GM18511 (cell line): Measurements from ENCODE around the gene LDAF1.
A peak's percentile ranks its signal among the peaks of the same experiment; 100 is the strongest.
"Not testable (repeated sequence)": the region's sequence is repeated elsewhere in the genome, so short reads cannot be mapped to it uniquely, and the experiment has no call there.

Experiments used
- ATAC-seq: cut with Tn5 transposase; IDR thresholded peaks from one replicate; pipeline ENCODE4 v1.9.1; 2021; ENCODE audit warnings: mild to moderate bottlenecking, moderate library complexity; ENCODE audit not compliant: unreplicated experiment

The LDAF1 gene

GRCh38 chr16:21158208-21159110 is at the start of gene LDAF1:
Gene LDAF1, plus strand, starts transcription at chr16:21158674. Its CDS starts 2,509 bp downstream, at chr16:21161183.
- ATAC-seq, result peak; percentile 82

GRCh38 chr16:21115551-21115950 is 42.9 kb upstream of the LDAF1 start:
- ATAC-seq, result not testable (repeated sequence)

GRCh38 chr16:21116148-21116693 is 42.3 kb upstream of the LDAF1 start:
- ATAC-seq, result no peak

DNA sequence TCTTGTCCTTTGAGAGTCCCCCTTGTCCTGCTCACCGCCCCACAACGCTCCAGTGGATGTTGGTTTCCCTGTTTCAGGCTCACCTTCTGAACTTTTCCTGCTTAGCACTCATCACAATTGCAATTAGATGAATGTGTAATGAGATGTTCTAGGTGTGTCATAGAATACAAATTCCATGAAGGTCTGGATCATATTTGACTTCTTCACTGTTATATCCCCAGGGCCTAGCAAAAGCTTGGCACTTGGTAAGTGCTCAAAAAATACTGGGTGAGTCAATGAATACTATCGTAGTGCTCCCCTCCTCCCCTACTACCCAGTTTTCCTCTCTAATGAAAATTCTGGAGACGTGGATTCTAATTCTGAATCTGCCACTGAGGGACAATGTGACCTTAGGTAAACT is 40.9 kb upstream of the LDAF1 start:
- no peak for ATAC-seq

DNA sequence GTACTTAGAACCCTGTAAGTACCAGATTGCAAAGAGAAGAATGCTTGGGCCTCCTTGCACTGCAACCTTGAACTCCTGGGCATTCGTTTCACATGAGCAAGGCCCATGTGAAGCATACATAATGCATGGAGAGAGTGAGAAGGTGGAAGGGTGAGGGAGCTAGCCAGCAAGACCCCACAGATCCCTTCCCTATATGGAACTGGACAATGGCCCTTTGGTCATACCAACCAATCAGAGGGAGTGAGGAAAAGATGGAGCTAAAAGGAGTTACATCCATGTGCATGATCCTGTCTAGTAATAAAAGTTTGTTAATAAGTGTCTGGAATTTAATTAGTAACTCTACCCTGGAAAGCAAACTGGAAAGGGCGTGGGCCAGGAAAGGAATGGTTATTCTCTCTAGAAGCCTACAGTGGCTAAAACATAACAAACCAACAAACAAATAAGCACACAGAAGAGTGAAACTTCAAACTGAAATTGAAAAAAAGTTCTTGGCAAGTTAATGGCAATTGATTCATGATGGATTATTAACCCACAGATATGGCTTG is 37.4 kb upstream of the LDAF1 start:
- ATAC-seq, result no peak

GRCh38 chr16:21125191-21125590 is 33.3 kb upstream of the LDAF1 start:
- ATAC-seq, result no peak

DNA sequence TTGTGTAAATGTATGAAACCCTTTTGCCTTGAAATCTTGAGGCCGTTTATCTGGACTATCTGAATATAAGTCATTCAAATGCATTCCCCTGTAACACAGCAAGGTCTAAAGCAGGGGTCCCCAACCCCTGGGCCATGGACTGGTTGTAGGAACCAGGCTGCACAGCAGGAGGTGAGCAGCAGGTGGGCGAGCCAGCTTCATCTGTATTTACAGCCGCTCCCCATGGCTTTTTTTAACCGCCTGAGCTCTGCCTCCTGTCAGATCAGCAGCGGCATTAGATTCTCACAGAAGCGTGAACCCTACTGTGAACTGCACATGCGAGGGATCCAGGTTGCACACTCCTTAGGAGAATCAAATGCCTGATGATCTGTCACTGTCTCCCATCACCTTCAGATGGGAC is 32.0 kb upstream of the LDAF1 start:
- no peak for ATAC-seq

- no peak for ATAC-seq
Measured at GRCh38 chr16:21128991-21129390, 29.5 kb upstream of the LDAF1 start.

GRCh38 chr16:21130811-21131210 is 27.7 kb upstream of the LDAF1 start:
- no peak for ATAC-seq

DNA sequence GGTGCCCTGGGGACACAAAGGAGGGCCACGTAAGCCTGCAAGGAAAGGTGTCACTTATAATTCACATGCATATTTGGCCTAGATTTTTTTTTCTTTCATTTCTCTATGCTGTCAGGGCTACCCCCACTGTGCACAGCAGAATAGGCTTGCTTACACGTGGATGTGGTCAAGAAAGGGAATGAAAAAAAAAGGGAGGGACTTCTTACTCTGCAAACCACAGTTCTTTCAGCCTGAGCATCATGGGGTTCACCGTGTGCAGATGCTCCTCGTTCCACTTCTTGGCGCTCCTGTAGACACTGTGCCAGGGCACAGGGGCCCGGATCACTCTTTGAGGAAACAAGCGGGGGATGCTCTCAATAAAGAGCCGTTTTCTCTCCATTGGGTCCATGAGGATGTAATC is 24.4 kb upstream of the LDAF1 start:
- ATAC-seq, result no peak

GRCh38 chr16:21145738-21146137 is 12.7 kb upstream of the LDAF1 start:
- no peak for ATAC-seq

GRCh38 chr16:21150375-21151001 is 8.0 kb upstream of the LDAF1 start, which contains the start of gene DNAH3:
Gene DNAH3, minus strand, starts transcription at chr16:21150846. Its CDS starts 527 bp downstream, at chr16:21150319.
- ATAC-seq, result no peak

DNA sequence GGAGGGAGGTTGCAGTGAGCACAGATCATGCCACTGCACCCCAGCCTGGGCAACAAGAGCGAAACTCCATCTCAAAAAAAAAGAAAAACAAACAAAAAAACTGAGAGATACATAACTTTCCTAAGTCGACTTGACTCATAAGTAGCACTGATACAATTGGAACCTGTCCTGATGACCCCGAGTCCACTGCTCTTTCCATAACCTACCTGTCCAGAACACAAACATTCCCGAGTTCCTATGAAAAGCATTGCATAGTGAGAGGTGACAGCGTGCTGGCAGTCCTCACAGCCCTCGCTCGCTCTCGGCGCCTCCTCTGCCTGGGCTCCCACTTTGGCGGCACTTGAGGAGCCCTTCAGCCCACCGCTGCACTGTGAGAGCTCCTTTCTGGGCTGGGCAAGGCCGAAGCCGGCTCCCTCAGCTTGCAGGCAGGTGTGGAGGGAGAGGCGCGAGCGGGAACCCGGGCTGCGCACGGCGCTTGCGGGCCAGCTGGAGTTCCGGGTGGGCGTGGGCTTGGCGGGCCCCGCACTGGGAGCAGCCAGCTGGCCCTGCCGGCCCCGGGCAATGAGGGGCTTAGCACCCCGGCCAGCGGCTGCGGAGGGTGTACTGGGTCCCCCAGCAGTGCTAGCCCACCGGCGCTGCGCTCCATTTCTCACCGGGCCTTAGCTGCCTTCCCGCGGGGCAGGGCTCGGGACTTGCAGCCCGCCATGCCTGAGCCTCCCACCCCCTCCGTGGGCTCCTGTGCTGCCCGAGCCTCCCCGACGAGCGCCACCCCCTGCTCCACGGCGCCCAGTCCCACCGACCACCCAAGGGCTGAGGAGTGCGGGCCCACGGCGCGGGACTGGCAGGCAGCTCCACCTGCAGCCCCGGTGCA is 6.1 kb upstream of the LDAF1 start:
- not testable (repeated sequence) for ATAC-seq

GRCh38 chr16:21153124-21153729 is 5.2 kb upstream of the LDAF1 start:
- not testable (repeated sequence) for ATAC-seq

GRCh38 chr16:21156011-21156410 is 2.5 kb upstream of the LDAF1 start:
- not testable (repeated sequence) for ATAC-seq

DNA sequence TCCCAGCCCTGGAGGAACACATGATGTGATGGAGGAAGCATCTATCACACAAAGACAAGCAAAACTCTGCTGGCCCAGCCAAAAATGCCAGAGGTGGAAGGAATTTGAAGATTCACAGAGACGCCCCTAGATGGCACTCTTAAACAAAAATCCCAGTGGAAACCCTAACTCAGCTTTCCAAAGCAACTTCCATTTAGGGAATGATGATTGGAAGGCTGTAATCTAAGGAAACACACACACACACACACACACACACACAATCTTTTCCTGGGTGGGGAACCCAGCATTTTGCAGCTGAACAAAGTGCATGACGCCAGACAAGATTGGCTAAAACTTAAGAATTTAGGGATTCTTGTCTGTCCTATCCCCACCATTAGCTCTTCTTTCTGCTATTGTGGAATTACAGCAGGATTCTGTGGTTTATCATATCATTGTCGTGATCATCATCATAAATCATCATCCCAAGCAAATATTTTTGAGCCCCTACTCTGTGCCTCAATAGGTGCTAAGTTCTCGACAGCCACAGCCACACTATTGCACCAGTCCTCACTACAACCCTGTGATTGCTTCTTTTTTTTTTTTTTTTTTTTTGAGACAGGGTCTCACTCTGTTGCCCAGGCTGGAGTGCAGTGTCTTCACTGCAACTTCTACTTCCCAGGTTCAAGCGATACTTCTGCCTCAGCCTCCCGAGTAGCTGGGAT is 1.6 kb upstream of the LDAF1 start:
- no peak for ATAC-seq

DNA sequence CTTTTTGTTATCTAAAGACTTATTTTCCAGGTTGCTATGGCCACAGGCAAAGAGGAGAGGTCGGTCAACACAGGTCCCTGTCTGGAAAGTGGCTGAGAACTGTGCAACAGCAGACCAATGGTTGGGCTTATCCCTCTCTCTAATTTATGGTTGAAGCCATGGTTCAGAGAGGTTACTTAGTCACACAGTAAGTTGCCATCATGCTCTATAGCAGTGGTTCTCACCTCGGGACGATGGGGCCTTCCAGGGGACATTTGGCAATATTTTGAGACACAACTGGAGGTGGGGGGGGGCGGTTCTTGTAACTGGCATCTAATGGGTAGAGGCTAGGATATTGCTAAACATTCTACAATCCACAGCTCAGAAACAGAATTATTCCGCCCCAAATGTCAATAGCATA is 842 bp upstream of the LDAF1 start:
- ATAC-seq, result no peak

DNA sequence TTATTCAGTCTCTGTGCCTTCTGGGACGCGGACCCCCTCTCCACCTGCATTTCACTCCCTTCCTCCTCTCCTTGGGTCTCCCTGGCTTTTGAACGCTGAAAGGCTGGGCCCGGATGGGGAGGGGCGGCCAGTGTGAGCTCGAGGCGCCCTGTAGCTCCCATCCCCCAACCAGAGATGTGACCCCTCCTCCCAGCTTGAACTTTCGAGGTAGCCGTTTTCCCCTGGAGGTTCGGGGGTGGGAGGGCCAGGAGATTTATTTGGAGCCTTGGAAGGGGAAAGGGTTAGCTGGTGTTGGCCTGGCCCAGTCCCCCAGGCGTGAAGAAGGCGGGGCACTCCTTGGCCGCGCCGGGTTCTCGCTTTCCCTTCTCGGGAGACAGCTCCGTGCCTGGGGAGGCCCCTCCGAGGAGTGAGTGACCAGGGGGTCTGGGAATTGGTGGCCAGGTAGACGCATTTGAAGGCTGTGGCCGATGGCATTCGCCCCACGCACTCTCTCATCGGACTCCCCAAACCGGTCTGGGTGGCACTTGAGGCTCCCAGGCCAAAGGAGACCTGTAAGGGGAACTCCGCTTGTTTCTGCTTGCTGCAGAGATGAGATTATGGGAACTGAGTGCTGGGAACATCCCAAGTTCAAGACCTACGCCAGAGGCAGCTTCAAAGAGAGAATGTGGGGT is 942 bp downstream of the LDAF1 start:
- no peak for ATAC-seq

GRCh38 chr16:21160276-21160675 is 1.8 kb downstream of the LDAF1 start:
- no peak for ATAC-seq
